Measurements from ENCODE around the gene TRIP12.
"Not testable (repeated sequence)": the region's sequence is repeated elsewhere in the genome, so short reads cannot be mapped to it uniquely, and the experiment has no call there.

The TRIP12 gene

GRCh38 chr2:229831805-229832509 lies 89.9 kb downstream of the TRIP12 start:
- no peak for DNase-seq (ENCODE audit: low spot score)

GRCh38 chr2:229825476-229825875 lies 96.3 kb downstream of the TRIP12 start:
- DNase-seq (ENCODE audit: low spot score) = no peak

- no peak for DNase-seq (ENCODE audit: low spot score)
These were observed 100.5 kb downstream of the TRIP12 start for GRCh38 chr2:229821316-229821715.

GRCh38 chr2:229818230-229818629 lies 103.6 kb downstream of the TRIP12 start:
- DNase-seq (ENCODE audit: low spot score) = no peak

- no peak for DNase-seq (ENCODE audit: low spot score)
These were observed 106.0 kb downstream of the TRIP12 start for GRCh38 chr2:229815858-229816257.

- no peak for DNase-seq (ENCODE audit: low spot score)
These were observed 106.5 kb downstream of the TRIP12 start for GRCh38 chr2:229815342-229815741.

- DNase-seq (ENCODE audit: low spot score) = no peak
These were observed 111.0 kb downstream of the TRIP12 start for GRCh38 chr2:229810786-229811185.

- DNase-seq (ENCODE audit: low spot score) = no peak
These were observed 116.2 kb downstream of the TRIP12 start for GRCh38 chr2:229805559-229805958.

GRCh38 chr2:229802785-229803184 lies 119.0 kb downstream of the TRIP12 start:
- DNase-seq (ENCODE audit: low spot score) = no peak

- DNase-seq (ENCODE audit: low spot score) = peak; percentile 43
These were observed 120.6 kb downstream of the TRIP12 start for GRCh38 chr2:229800997-229801754.

- DNase-seq (ENCODE audit: low spot score) = no peak
These were observed 123.2 kb downstream of the TRIP12 start for GRCh38 chr2:229798446-229799155.

GRCh38 chr2:229795058-229795457 lies 126.8 kb downstream of the TRIP12 start:
- no peak for DNase-seq (ENCODE audit: low spot score)

- no peak for DNase-seq (ENCODE audit: low spot score)
These were observed 127.2 kb downstream of the TRIP12 start for GRCh38 chr2:229794636-229795035.

GRCh38 chr2:229786289-229786688 lies 135.5 kb downstream of the TRIP12 start:
- not testable (repeated sequence) for DNase-seq (ENCODE audit: low spot score)

GRCh38 chr2:229784791-229785190 lies 137.0 kb downstream of the TRIP12 start:
- no peak for DNase-seq (ENCODE audit: low spot score)

- no peak for DNase-seq (ENCODE audit: low spot score)
These were observed 138.6 kb downstream of the TRIP12 start for GRCh38 chr2:229783108-229783721.

- DNase-seq (ENCODE audit: low spot score) = peak; percentile 33
These were observed 140.7 kb downstream of the TRIP12 start for GRCh38 chr2:229780856-229781773.

- DNase-seq (ENCODE audit: low spot score) = no peak
These were observed 142.2 kb downstream of the TRIP12 start for GRCh38 chr2:229779650-229780049.

- no peak for DNase-seq (ENCODE audit: low spot score)
These were observed 144.1 kb downstream of the TRIP12 start for GRCh38 chr2:229777716-229778115.

- no peak for DNase-seq (ENCODE audit: low spot score)
These were observed 146.0 kb downstream of the TRIP12 start for GRCh38 chr2:229775614-229776313.

- DNase-seq (ENCODE audit: low spot score) = no peak
These were observed 147.6 kb downstream of the TRIP12 start for GRCh38 chr2:229774237-229774636.

Data from HuH-7 (cell line).